ENCODE results near the gene H2AZ2.
"Not testable (repeated sequence)": the region's sequence is repeated elsewhere in the genome, so short reads cannot be mapped to it uniquely, and the experiment has no call there.

Gene H2AZ2

GRCh38 chr7:44787041-44787440 is 60.8 kb downstream of the H2AZ2 start:
- Histone ChIP-seq H3K27me3 (ENCODE audit: control insufficient read depth in 1 of 2, insufficient read depth in 2 of 2, low read length in 2 of 2) (no peaks in the 10 kb centered on the region), H3K9me3 (ENCODE audit: control insufficient read depth in 1 of 2, low read length in 2 of 2) (no peaks in the 10 kb centered on the region), H3K4me3 (ENCODE audit: low read depth in 1 of 2, low read length in 2 of 2) (no peak overlapping the region), H3K9ac (ENCODE audit: low read depth in 1 of 2, low read length in 2 of 2) (no peak overlapping the region), H3K4me1 (ENCODE audit: control insufficient read depth in 1 of 2, insufficient read depth in 2 of 2, low read length in 2 of 2) (no peaks in the 10 kb centered on the region), H3K27ac (ENCODE audit: low read depth, low read length) (no peak overlapping the region), H3K36me3 (ENCODE audit: control insufficient read depth in 1 of 2, insufficient read depth in 2 of 2, low read length in 2 of 2) (no peaks in the 10 kb centered on the region)

GRCh38 chr7:44785218-44785617 is 62.7 kb downstream of the H2AZ2 start:
- not testable (repeated sequence) for H3K4me1 ChIP-seq (ENCODE audit: control insufficient read depth in 1 of 2, insufficient read depth in 2 of 2, low read length in 2 of 2); H3K9me3 ChIP-seq (ENCODE audit: control insufficient read depth in 1 of 2, low read length in 2 of 2); H3K27ac ChIP-seq (ENCODE audit: low read depth, low read length); H3K9ac ChIP-seq (ENCODE audit: low read depth in 1 of 2, low read length in 2 of 2); H3K27me3 ChIP-seq (ENCODE audit: control insufficient read depth in 1 of 2, insufficient read depth in 2 of 2, low read length in 2 of 2); H3K4me3 ChIP-seq (ENCODE audit: low read depth in 1 of 2, low read length in 2 of 2); H3K36me3 ChIP-seq (ENCODE audit: control insufficient read depth in 1 of 2, insufficient read depth in 2 of 2, low read length in 2 of 2)

- Histone ChIP-seq H3K9ac (ENCODE audit: low read depth in 1 of 2, low read length in 2 of 2) (no peak overlapping the region), H3K4me1 (ENCODE audit: control insufficient read depth in 1 of 2, insufficient read depth in 2 of 2, low read length in 2 of 2) (no peaks in the 10 kb centered on the region), H3K27me3 (ENCODE audit: control insufficient read depth in 1 of 2, insufficient read depth in 2 of 2, low read length in 2 of 2) (no peaks in the 10 kb centered on the region), H3K27ac (ENCODE audit: low read depth, low read length) (no peak overlapping the region), H3K36me3 (ENCODE audit: control insufficient read depth in 1 of 2, insufficient read depth in 2 of 2, low read length in 2 of 2) (no peaks in the 10 kb centered on the region), H3K4me3 (ENCODE audit: low read depth in 1 of 2, low read length in 2 of 2) (no peak overlapping the region), H3K9me3 (ENCODE audit: control insufficient read depth in 1 of 2, low read length in 2 of 2) (no peaks in the 10 kb centered on the region)
These were observed 63.5 kb downstream of the H2AZ2 start for GRCh38 chr7:44784364-44784763.

- H3K27ac ChIP-seq (ENCODE audit: low read depth, low read length): no peak overlapping the region
- H3K36me3 ChIP-seq (ENCODE audit: control insufficient read depth in 1 of 2, insufficient read depth in 2 of 2, low read length in 2 of 2): no peaks in the 10 kb centered on the region
- H3K9me3 ChIP-seq (ENCODE audit: control insufficient read depth in 1 of 2, low read length in 2 of 2): no peaks in the 10 kb centered on the region
- no peaks in the 10 kb centered on the region for H3K4me1 ChIP-seq (ENCODE audit: control insufficient read depth in 1 of 2, insufficient read depth in 2 of 2, low read length in 2 of 2)
- no peaks in the 10 kb centered on the region for H3K27me3 ChIP-seq (ENCODE audit: control insufficient read depth in 1 of 2, insufficient read depth in 2 of 2, low read length in 2 of 2)
- H3K9ac ChIP-seq (ENCODE audit: low read depth in 1 of 2, low read length in 2 of 2): no peak overlapping the region
- H3K4me3 ChIP-seq (ENCODE audit: low read depth in 1 of 2, low read length in 2 of 2): no peak overlapping the region
These were observed 64.5 kb downstream of the H2AZ2 start for GRCh38 chr7:44783407-44783806.

GRCh38 chr7:44782460-44782859 is 65.4 kb downstream of the H2AZ2 start:
- no peak overlapping the region for H3K4me3 ChIP-seq (ENCODE audit: low read depth in 1 of 2, low read length in 2 of 2)
- no peaks in the 10 kb centered on the region for H3K27me3 ChIP-seq (ENCODE audit: control insufficient read depth in 1 of 2, insufficient read depth in 2 of 2, low read length in 2 of 2)
- no peak overlapping the region for H3K27ac ChIP-seq (ENCODE audit: low read depth, low read length)
- H3K36me3 ChIP-seq (ENCODE audit: control insufficient read depth in 1 of 2, insufficient read depth in 2 of 2, low read length in 2 of 2): no peaks in the 10 kb centered on the region
- H3K4me1 ChIP-seq (ENCODE audit: control insufficient read depth in 1 of 2, insufficient read depth in 2 of 2, low read length in 2 of 2): no peaks in the 10 kb centered on the region
- no peak overlapping the region for H3K9ac ChIP-seq (ENCODE audit: low read depth in 1 of 2, low read length in 2 of 2)
- H3K9me3 ChIP-seq (ENCODE audit: control insufficient read depth in 1 of 2, low read length in 2 of 2): no peaks in the 10 kb centered on the region

Data from duodenal mucosa (tissue), 2 donors.